Measurements from ENCODE around the gene VPS13D.

DNA sequence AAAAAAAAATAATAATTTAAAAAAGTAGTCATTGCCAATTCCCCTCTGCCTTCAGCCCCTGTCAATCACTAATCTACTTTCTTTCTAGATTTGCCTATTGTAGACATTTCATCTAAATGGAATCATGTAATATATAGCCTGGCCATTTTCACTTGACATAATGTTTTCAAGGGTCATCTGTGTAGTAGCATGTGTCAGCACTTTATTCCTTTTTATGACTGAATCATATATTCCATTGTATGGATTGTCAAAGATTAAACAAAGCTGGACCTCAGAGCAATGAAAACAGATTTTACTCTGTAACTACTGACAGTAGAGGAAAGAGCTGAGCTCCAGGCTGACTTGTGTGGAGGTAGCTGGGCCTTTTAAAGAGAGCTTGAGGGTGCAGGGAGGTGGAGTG lies 15.9 kb downstream of the VPS13D start:
- TF ChIP-seq, protein P1, sequence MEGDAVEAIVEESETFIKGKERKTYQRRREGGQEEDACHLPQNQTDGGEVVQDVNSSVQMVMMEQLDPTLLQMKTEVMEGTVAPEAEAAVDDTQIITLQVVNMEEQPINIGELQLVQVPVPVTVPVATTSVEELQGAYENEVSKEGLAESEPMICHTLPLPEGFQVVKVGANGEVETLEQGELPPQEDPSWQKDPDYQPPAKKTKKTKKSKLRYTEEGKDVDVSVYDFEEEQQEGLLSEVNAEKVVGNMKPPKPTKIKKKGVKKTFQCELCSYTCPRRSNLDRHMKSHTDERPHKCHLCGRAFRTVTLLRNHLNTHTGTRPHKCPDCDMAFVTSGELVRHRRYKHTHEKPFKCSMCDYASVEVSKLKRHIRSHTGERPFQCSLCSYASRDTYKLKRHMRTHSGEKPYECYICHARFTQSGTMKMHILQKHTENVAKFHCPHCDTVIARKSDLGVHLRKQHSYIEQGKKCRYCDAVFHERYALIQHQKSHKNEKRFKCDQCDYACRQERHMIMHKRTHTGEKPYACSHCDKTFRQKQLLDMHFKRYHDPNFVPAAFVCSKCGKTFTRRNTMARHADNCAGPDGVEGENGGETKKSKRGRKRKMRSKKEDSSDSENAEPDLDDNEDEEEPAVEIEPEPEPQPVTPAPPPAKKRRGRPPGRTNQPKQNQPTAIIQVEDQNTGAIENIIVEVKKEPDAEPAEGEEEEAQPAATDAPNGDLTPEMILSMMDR (conservative IDR thresholded peaks at IDR 0.05 in 1 of 2, IDR thresholded peaks at IDR 0.05 in 1 of 2; ENCODE audit: extremely low read depth in 1 of 2, insufficient read depth in 1 of 2, low read depth in 1 of 2, low read length in 2 of 2) = no peak
- no peak for TF ChIP-seq EZH2 (IDR thresholded peaks at IDR 0.05; ENCODE audit: borderline replicate concordance, low read length)

Measured in mammary epithelial cell (primary cell).